Testis (tissue), 3 donors: ENCODE results near the gene DDX31. TPM values are rescaled to one million over a fixed set of nuclear protein-coding genes. Genes with fewer than 3 reads are reported as not detected.

ENCODE experiments used
- DNase-seq: peaks from one replicate; pipeline ENCODE4 v3.0.0-alpha.2; 2019
- H3K27ac ChIP-seq, 2 donors: fragments of 200-600 bp; sonication (generic); one replicate each; pipeline ENCODE4 v1.5.1; 2019
- H3K27me3 ChIP-seq: fragments of 200-600 bp; sonication (generic); one replicate; pipeline ENCODE4 v1.5.1; 2019
- H3K36me3 ChIP-seq: fragments of 200-600 bp; sonication (generic); one replicate; pipeline ENCODE4 v1.5.1; 2017; ENCODE audit warnings: low read depth; ENCODE audit errors: missing control alignments
- H3K4me1 ChIP-seq: fragments of 200-600 bp; sonication (generic); one replicate; pipeline ENCODE4 v1.5.1; 2019
- H3K4me3 ChIP-seq, 2 donors: fragments of 200-600 bp; sonication (generic); one replicate each; pipeline ENCODE4 v1.5.1; 2017 to 2019
- H3K9me3 ChIP-seq: fragments of 200-600 bp; sonication (generic); one replicate; pipeline ENCODE4 v1.5.1; 2017
- CTCF ChIP-seq, 3 experiments: fragments of 450-650 bp in 2 of 3; fragments of 200-600 bp in 1 of 3; sonication (generic) in 1 of 3; IDR thresholded peaks; one replicate each; pipeline ENCODE4 v1.5.1; 2016 to 2019; ENCODE audit warnings: antibody characterized with exemption in 3 of 3, mild to moderate bottlenecking in 2 of 3, moderate library complexity in 1 of 3
- POLR2A ChIP-seq: fragments of 450-650 bp; IDR thresholded peaks from one replicate; pipeline ENCODE4 v1.6.1; 2017; ENCODE audit warnings: antibody characterized with exemption, mild to moderate bottlenecking, moderate library complexity
- WGBS, 2 donors: methylation state at CpG; one replicate each; pipeline ENCODE4 v1.1.5; 2018; 5-methylcytosine and 5-hydroxymethylcytosine counted together
- intact Hi-C: fragments of 100-400 bp; cut with DNase I; formaldehyde crosslinking; loops from one replicate; pipeline ENCODE4 v1.15.1; 2023; ENCODE audit warnings: low total_unique reads
- polyA plus RNA-seq: library from polyadenylated mRNA; stranded (reverse); fragments of 350-450 nt; fragmentation: Illumina TruSeq; extraction: RNeasy Lipid Tissue Mini Kit (QIAGEN cat#74804); gene quantifications from one replicate; pipeline ENCODE4 v1.2.3, GENCODE V29; 2014; ENCODE audit warnings: low read depth, low replicate concordance; ENCODE audit not compliant: insufficient read depth
- total RNA-seq, 2 donors: library from RNA; depleted of rRNA; stranded (reverse); fragments of >200 nt; gene quantifications; one replicate each; pipeline ENCODE4 v1.2.3, GENCODE V29; 2016

The DDX31 gene
- total and polyA plus RNA-seq, 3 donors from 2014 or later, result 17.9 to 24.2 (median 21.1) TPM

- intact Hi-C loops, result no loop called here
- H3K27ac ChIP-seq, result no peak overlapping the region
- H3K4me3 ChIP-seq, result no peak overlapping the region
- no peaks in the 10 kb centered on the region for H3K36me3 ChIP-seq
- TF ChIP-seq POLR2A (no peak), CTCF (IDR thresholded peaks at IDR 0.05) (no peak)
- H3K27me3 ChIP-seq, result peaks cover 5% of the 10 kb centered on the region
- WGBS, 2 donors, result 51 to 58% methylated on average over 8 to 12 of the region's 12 CpGs
- peaks cover 14% of the 10 kb centered on the region for H3K4me1 ChIP-seq
- DNase-seq, result no peak
- H3K9me3 ChIP-seq, result no peaks in the 10 kb centered on the region
Observed at GRCh38 chr9:132588098-132588497, 81.7 kb downstream of the DDX31 start.

GRCh38 chr9:132587592-132587955 is 82.2 kb downstream of the DDX31 start:
- Histone ChIP-seq H3K4me1 (peaks cover 14% of the 10 kb centered on the region), H3K27ac (no peak overlapping the region), H3K9me3 (no peaks in the 10 kb centered on the region), H3K36me3 (no peaks in the 10 kb centered on the region), H3K4me3 (no peak overlapping the region), H3K27me3 (peaks cover 5% of the 10 kb centered on the region)
- TF ChIP-seq POLR2A (no peak), CTCF (IDR thresholded peaks at IDR 0.05) (no peak)
- DNase-seq, result no peak
- 32% methylated on average over 6 of the region's 6 CpGs; no CpG with 5 or more reads in 1 of the 2 donors for WGBS, 2 donors
- intact Hi-C loops, result no loop called here

DNA sequence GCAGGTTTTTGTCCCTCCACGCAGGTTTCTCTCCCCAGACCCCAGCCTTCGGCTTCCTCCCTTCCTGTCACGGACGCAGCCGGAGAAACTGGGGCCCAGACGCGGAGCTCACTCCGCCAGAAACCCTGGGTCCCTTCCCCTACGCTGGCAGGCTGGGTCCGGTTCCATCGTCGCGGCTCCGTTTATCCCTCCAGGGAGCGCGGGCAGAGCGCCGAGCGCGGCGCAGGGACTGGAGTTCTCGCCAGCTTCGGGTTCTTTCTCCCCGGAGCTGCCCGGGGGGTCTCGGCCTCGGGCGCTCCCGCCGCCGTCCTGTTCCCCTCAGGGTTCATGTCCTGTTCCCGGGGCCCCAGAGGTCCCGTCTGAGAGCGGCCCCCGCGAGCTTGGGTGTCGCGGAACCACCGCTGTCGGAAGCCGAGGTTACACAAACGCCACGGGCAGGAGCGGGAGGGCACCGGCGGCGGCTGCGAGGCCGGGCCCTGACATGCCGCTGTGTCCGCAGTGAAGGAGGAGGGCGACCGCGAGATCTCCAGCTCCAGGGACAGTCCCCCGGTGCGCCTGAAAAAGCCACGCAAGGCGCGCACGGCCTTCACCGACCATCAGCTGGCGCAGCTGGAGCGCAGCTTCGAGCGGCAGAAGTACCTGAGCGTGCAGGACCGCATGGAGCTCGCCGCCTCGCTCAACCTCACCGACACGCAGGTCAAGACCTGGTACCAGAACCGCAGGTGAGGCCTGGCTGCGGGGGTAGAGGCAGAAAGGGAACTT is 82.8 kb downstream of the DDX31 start:
- peaks cover 14% of the 10 kb centered on the region for H3K4me1 ChIP-seq
- no peaks in the 10 kb centered on the region for H3K36me3 ChIP-seq
- H3K4me3 ChIP-seq, result no peak overlapping the region
- no peak for TF ChIP-seq CTCF (IDR thresholded peaks at IDR 0.05)
- WGBS, 2 donors, result 2 to 15% methylated on average over 10 to 62 of the region's 74 CpGs
- no peak overlapping the region for H3K27ac ChIP-seq
- H3K9me3 ChIP-seq, result no peaks in the 10 kb centered on the region
- intact Hi-C loops, result no loop called here
- peaks cover 5% of the 10 kb centered on the region for H3K27me3 ChIP-seq
- no peak for DNase-seq

GRCh38 chr9:132585954-132586829 is 83.6 kb downstream of the DDX31 start:
- peaks cover 5% of the 10 kb centered on the region for H3K27me3 ChIP-seq
- WGBS, 2 donors, result 17 to 22% methylated on average over 17 to 42 of the region's 42 CpGs

More at GRCh38 chr9:132585954-132586829, 83.6 kb downstream of the DDX31 start:
- intact Hi-C loops, result no loop called here
- no peak for DNase-seq
- Histone ChIP-seq H3K4me3 (no peak overlapping the region), H3K4me1 (peaks cover 16% of the 10 kb centered on the region), H3K36me3 (no peaks in the 10 kb centered on the region), H3K27ac (no peak overlapping the region), H3K9me3 (no peaks in the 10 kb centered on the region)
- no peak for TF ChIP-seq CTCF (IDR thresholded peaks at IDR 0.05)
- TF ChIP-seq POLR2A, result no peak
